GM12801 (cell line): Measurements from ENCODE around the gene RHEBL1.

Experiments used
- TF ChIP-seq, protein P1 (sequence below): IDR thresholded peaks from one replicate; pipeline ENCODE4 v1.5.1; 2011; ENCODE audit warnings: control low read depth; ENCODE audit not compliant: insufficient read length; ENCODE audit errors: extremely low read depth

The RHEBL1 gene

DNA sequence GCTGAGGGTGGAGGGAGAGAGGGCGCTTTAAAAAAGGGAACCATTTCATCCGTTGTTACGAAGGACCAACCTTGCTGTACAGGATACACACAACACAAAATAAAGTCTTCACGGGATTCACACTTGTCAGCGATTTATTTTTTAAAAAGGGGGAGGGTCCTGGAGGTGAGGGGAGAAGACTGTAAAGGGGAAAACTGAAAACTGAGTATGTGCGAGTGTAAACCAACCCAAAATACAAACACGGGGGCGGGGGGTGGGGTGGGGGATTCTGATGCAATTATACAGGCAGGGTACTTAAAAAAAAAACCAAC, 50.7 kb downstream of the RHEBL1 start:
- TF ChIP-seq, protein P1, sequence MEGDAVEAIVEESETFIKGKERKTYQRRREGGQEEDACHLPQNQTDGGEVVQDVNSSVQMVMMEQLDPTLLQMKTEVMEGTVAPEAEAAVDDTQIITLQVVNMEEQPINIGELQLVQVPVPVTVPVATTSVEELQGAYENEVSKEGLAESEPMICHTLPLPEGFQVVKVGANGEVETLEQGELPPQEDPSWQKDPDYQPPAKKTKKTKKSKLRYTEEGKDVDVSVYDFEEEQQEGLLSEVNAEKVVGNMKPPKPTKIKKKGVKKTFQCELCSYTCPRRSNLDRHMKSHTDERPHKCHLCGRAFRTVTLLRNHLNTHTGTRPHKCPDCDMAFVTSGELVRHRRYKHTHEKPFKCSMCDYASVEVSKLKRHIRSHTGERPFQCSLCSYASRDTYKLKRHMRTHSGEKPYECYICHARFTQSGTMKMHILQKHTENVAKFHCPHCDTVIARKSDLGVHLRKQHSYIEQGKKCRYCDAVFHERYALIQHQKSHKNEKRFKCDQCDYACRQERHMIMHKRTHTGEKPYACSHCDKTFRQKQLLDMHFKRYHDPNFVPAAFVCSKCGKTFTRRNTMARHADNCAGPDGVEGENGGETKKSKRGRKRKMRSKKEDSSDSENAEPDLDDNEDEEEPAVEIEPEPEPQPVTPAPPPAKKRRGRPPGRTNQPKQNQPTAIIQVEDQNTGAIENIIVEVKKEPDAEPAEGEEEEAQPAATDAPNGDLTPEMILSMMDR = no peak

GRCh38 chr12:49018261-49019119, 51.3 kb downstream of the RHEBL1 start, which contains the start of gene PRKAG1:
TSS of gene PRKAG1 (minus strand) at chr12:49018776. CDS start at chr12:49018740, 36 bp downstream.
- TF ChIP-seq, protein P1 = no peak

DNA sequence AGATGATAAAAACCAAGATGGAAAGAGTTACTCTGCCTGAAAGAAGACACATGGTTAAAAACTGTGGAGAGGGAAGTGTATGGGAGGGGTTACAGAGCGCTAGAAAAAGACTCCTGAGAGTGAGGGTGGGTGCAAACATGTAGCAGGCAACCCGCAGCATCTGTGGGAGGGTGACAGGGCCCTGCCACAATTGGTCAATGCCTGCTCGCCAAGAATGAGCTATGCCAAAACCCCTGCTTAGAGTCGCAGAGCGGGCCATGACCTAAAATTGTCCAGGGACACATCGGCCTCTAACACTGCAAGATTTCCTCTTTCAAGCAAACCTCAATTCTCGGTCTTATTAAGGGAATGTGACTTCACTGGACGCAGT, 51.9 kb downstream of the RHEBL1 start:
- TF ChIP-seq, protein P1 = no peak

DNA sequence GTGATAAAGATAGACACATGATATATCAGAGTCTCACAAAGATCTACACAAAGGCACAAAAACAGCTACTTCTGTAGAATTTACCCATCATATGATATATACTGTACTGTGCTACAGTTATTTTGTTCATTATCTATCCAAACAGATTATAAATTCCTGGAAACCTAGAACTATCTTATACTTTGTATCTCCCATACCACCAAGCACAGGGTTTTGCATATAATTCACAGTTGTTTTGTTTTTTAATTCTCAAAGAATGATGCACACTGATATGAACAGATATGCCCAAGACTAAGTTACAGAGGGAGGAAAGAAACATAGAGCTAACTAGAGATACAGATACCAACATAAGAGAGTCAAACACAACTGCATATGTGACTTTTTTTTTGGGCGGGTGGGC, 54.6 kb downstream of the RHEBL1 start:
- TF ChIP-seq, protein P1 = no peak
